Suprapubic skin (tissue), 4 donors: Measurements from ENCODE around the gene DNAL1. TPM values are rescaled to one million over a fixed set of nuclear protein-coding genes. Genes with fewer than 3 reads are reported as not detected.
"Not testable (repeated sequence)": the region's sequence is repeated elsewhere in the genome, so short reads cannot be mapped to it uniquely, and the experiment has no call there.

Experiments used
- DNase-seq, 2 donors: peaks; one replicate each; pipeline ENCODE4 v3.0.0-alpha.2; 2019; ENCODE audit warnings: low spot score in 2 of 2
- H3K27ac ChIP-seq: fragments of 200-600 bp; sonication (generic); one replicate; pipeline ENCODE4 v1.5.1; 2019
- H3K27me3 ChIP-seq: fragments of 200-600 bp; sonication (generic); one replicate; pipeline ENCODE4 v1.5.1; 2019
- H3K36me3 ChIP-seq: fragments of 200-600 bp; sonication (generic); one replicate; pipeline ENCODE4 v1.5.1; 2019
- H3K4me1 ChIP-seq: fragments of 200-600 bp; sonication (generic); one replicate; pipeline ENCODE4 v1.5.1; 2019
- H3K4me3 ChIP-seq: fragments of 200-600 bp; sonication (generic); one replicate; pipeline ENCODE4 v1.5.1; 2019; ENCODE audit warnings: mild to moderate bottlenecking
- H3K9me3 ChIP-seq: fragments of 200-600 bp; sonication (generic); one replicate; pipeline ENCODE4 v1.5.1; 2019
- CTCF ChIP-seq, 2 donors: fragments of 200-600 bp in 1 of 2; fragments of 450-650 bp in 1 of 2; sonication (generic) in 1 of 2; IDR thresholded peaks; one replicate each; pipeline ENCODE4 v1.5.1; 2016 to 2019; ENCODE audit warnings: antibody characterized with exemption in 2 of 2, mild to moderate bottlenecking in 1 of 2, moderate library complexity in 1 of 2
- EP300 ChIP-seq: sonication (generic); formaldehyde crosslinking; IDR thresholded peaks from one replicate; pipeline ENCODE4 v1.6.1; 2017; ENCODE audit warnings: antibody characterized with exemption
- POLR2A ChIP-seq, 2 donors: fragments of 450-650 bp; IDR thresholded peaks; one replicate each; pipeline ENCODE4 v1.6.1; 2017; ENCODE audit warnings: antibody characterized with exemption in 2 of 2, mild to moderate bottlenecking in 2 of 2, moderate library complexity in 2 of 2
- POLR2AphosphoS5 ChIP-seq, 3 donors: sonication (generic); formaldehyde crosslinking; IDR thresholded peaks; one replicate each; pipeline ENCODE4 v1.6.1; 2017; ENCODE audit warnings: antibody characterized with exemption in 3 of 3
- whole genome bisulfite sequencing: methylation state at CpG from one replicate; pipeline ENCODE4 v1.1.5; 2018; 5-methylcytosine and 5-hydroxymethylcytosine counted together
- total RNA-seq, 4 donors: library from RNA; depleted of rRNA; stranded (reverse); fragments of >200 nt; gene quantifications; one replicate each; pipeline ENCODE4 v1.1.0, GENCODE V29; 2016

The DNAL1 gene
- total RNA-seq, 4 donors from 2014 or later = 1.8 to 3.6 (median 2.6) TPM

- no peak for DNase-seq
- H3K4me3 ChIP-seq = no peak overlapping the region
- no peaks in the 10 kb centered on the region for H3K4me1 ChIP-seq
- no peak for TF ChIP-seq EP300
- TF ChIP-seq POLR2AphosphoS5 (IDR thresholded peaks at IDR 0.05) = no peak
- no peak for TF ChIP-seq POLR2A (IDR thresholded peaks at IDR 0.05)
- no peak for TF ChIP-seq CTCF (IDR thresholded peaks at IDR 0.05)
- no peaks in the 10 kb centered on the region for H3K27me3 ChIP-seq
- no peak overlapping the region for H3K27ac ChIP-seq
- no peaks in the 10 kb centered on the region for H3K9me3 ChIP-seq
- WGBS = 86% methylated on average over 2 of the region's 2 CpGs
- no peaks in the 10 kb centered on the region for H3K36me3 ChIP-seq
Measured at GRCh38 chr14:73696466-73697400, 51.9 kb downstream of the DNAL1 start.

GRCh38 chr14:73700325-73700724 lies 55.5 kb downstream of the DNAL1 start:
- H3K4me1 ChIP-seq = no peaks in the 10 kb centered on the region
- no peak for DNase-seq
- TF ChIP-seq POLR2AphosphoS5 (IDR thresholded peaks at IDR 0.05) (no peak), CTCF (IDR thresholded peaks at IDR 0.05) (no peak), POLR2A (IDR thresholded peaks at IDR 0.05) (no peak), EP300 (no peak)

GRCh38 chr14:73708076-73708475 lies 63.3 kb downstream of the DNAL1 start:
- not testable (repeated sequence) for H3K4me3 ChIP-seq, H3K27me3 ChIP-seq, H3K27ac ChIP-seq, H3K36me3 ChIP-seq, DNase-seq, H3K9me3 ChIP-seq
- H3K4me1 ChIP-seq = peaks cover 17% of the 10 kb centered on the region
- WGBS = 97% methylated on average over 4 of the region's 4 CpGs

More at GRCh38 chr14:73700325-73700724, 55.5 kb downstream of the DNAL1 start:
- 0% methylated on average over 1 of the region's 1 CpG for WGBS
- Histone ChIP-seq H3K27ac (no peak overlapping the region), H3K36me3 (no peaks in the 10 kb centered on the region), H3K27me3 (no peaks in the 10 kb centered on the region), H3K9me3 (no peaks in the 10 kb centered on the region), H3K4me3 (no peak overlapping the region)

GRCh38 chr14:73709904-73710469 lies 65.2 kb downstream of the DNAL1 start:
- Histone ChIP-seq H3K27me3 (no peaks in the 10 kb centered on the region), H3K4me1 (peaks cover 30% of the 10 kb centered on the region), H3K36me3 (no peaks in the 10 kb centered on the region), H3K27ac (no peak overlapping the region), H3K9me3 (no peaks in the 10 kb centered on the region), H3K4me3 (no peak overlapping the region)
- TF ChIP-seq POLR2AphosphoS5 (IDR thresholded peaks at IDR 0.05) (no peak), POLR2A (IDR thresholded peaks at IDR 0.05) (no peak), EP300 (no peak), CTCF (IDR thresholded peaks at IDR 0.05) (no peak)
- 90% methylated on average over 8 of the region's 8 CpGs for WGBS
- no peak for DNase-seq

- no peak for TF ChIP-seq POLR2A (IDR thresholded peaks at IDR 0.05)
- TF ChIP-seq POLR2AphosphoS5 (IDR thresholded peaks at IDR 0.05) = no peak
- TF ChIP-seq EP300 = no peak
- TF ChIP-seq CTCF (IDR thresholded peaks at IDR 0.05) = no peak
- Histone ChIP-seq H3K4me1 (peaks cover 34% of the 10 kb centered on the region), H3K27ac (no peak overlapping the region), H3K4me3 (no peak overlapping the region), H3K36me3 (peaks cover 4% of the 10 kb centered on the region), H3K9me3 (no peaks in the 10 kb centered on the region), H3K27me3 (no peaks in the 10 kb centered on the region)
- 98% methylated on average over 5 of the region's 5 CpGs for WGBS
- no peak for DNase-seq
Measured at GRCh38 chr14:73710737-73711136, 66.0 kb downstream of the DNAL1 start.
